NCI-H146 treated with DMSO at 0.1 percent for 48 hours (cell line): Measurements from ENCODE around the gene PIGS.
A peak's percentile ranks its signal among the peaks of the same experiment; 100 is the strongest.
"Not testable (repeated sequence)": the region's sequence is repeated elsewhere in the genome, so short reads cannot be mapped to it uniquely, and the experiment has no call there.

Source experiments
- DNase-seq: peaks from one replicate; lab custom pipeline; 2025; ENCODE audit not compliant: unreplicated experiment; lab: John Stamatoyannopoulos, UW

PIGS gene

GRCh38 chr17:28579526-28579925 is 8.2 kb upstream of the PIGS start:
- DNase-seq, result no peak

DNA sequence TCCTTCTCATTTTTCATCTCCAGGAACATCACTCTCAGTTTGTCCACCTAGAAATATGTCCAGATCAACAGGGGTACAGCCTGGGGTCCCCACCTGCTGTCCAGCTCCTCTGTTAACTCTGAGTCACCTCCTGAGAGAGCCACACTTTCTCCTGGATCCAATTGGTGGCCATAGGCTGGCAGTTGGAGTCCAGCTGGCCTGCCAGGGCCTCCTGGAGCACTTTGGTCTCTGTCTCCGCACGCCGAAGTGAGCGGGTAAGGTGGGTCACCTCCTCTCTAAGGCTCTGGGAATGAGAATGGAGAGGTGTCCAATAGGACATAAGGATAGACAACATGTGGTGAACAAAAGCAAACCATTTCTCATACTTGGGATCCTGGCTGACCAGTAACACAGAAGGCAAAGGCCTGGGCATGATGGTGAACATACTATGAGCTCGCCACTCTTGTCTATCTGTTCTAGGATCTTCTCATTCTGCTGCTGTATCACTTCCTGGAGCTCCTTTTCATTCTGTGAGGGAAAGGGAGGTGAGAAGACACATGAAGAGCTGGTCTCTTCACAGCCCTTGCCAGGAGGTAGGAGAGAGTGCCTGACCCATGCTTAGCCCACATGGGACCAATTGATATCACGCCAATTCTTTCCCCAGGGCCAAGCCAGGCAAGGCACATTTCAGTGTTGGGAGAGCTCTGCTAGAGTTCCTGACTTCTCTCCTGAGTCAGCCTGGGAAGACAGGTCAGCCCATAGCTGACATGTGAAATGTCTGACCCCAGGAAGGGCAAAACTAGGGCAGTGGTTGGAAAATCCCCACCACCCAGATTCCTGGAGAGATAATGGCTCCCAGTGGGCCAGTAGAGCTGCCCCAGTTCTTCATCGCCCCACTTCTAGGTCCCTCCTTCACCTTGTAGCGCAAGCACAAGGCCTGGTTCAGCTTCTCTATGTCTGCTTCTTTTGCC is 7.2 kb upstream of the PIGS start:
- no peak for DNase-seq

DNA sequence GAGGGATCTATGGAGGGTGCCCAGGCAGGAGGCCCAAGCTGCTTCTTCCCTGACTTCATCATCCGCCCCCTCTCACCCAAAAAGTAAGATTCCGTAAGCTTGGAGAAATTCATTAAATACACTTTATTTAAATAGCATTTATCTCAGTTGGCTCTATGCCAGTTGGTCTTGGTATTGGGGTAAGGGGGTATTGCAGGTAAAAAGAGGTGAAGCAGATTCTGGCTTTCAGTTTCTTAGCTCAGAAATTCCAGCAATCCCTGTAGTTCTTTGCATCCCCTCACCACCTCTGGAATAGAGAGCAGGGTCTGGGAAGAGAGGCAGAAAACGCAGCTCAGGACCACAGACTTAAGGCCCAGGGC is 6.1 kb upstream of the PIGS start:
- DNase-seq, result no peak

DNA sequence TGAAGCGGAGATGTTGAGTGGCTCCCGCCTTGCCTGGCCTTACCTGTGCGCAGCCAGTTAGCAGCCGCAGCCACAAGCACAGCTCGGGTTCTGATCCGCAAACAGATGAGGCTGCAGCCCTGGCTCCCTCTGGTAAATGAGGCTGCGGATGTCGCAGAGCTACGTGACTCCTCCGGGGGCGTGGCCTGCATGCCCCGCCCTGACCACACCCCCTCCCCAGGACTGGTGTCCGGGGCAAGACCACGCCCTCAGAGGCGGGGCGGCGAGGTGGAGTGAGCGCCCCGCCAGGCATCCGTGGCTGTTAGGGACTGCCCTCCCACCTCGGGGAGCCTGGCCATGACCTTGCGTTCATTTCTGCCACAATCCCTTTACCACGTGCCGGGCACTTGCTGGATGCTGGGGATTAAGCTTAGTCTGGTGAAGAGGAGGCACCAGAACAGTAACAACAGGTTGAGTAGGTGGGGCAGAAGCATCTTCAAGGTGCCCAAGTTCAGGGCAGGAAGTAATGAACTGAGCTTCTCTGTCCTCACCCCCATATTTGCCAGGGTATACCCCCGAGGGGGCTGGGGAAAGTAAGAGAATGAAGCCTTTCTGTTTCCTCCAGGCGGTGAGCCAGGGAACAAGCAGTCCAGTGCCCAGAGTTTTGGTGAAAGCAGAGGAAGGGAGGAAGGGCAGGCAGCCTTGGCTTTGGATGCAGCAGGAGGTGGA is 5.6 kb upstream of the PIGS start, which contains the start of gene ALDOC:
TSS of gene ALDOC (minus strand) at position 138 of the 708 bp plus-strand sequence. CDS start 1,363 bp downstream, outside the sequence.
- DNase-seq, result peak; percentile 86

DNA sequence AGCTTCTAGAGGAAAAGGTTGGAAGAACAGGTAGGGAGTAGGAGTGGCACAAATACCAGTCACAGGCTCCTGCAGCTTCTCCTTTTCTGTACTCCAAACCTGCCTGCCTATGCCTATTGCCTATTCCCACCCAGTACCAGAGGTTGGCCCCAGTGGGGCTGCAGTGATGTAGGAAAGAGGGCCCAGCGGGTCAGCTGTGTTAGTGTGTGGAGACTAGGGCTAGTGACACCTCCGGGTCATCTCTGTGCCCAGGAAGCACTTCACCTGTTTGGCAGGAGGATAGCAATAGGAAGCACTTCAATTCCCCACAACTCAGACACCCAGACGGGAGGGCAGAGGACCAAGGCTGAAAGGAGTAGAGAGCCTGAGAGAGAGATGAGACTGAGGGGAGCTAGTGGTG is 4.7 kb upstream of the PIGS start:
- not testable (repeated sequence) for DNase-seq

DNA sequence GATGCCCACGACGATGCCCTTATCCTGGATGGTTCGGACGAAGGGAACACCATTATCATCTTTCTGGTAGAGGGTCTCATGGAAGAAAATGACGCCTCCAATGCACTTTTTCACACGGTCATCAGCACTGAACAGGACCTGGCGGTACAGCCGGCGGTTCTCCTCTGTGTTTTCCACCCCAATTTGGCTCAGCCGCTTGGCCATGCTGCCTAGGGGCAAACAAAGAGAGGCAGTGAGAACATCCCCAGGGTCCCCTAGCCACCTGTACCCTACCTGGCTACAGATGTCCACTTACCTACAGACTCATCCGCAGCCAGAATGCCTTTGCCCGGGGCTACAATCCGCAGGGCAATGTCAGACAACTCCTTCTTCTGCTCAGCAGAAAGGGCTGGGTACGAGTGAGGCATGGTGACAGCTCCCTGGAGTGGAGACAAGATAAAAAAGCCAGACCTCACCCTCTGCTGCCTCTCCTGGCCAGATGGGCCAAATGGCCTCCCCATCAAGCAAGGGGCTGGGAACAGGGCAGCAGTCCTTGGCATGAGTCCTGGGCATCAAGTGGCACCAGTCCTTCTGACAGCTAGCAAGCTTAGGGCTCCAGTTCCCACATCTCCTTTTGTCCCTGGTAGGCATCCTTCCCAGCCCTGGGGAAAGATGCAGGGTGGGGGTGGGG is 3.9 kb upstream of the PIGS start:
- DNase-seq, result no peak

GRCh38 chr17:28574526-28574925 is 3.2 kb upstream of the PIGS start:
- DNase-seq, result no peak

GRCh38 chr17:28573966-28574480 is 2.7 kb upstream of the PIGS start:
- DNase-seq, result no peak

GRCh38 chr17:28573521-28573920 is 2.2 kb upstream of the PIGS start:
- no peak for DNase-seq

GRCh38 chr17:28573040-28573380 is 1.7 kb upstream of the PIGS start:
- no peak for DNase-seq

- DNase-seq, result no peak
These were observed 1.1 kb upstream of the PIGS start for GRCh38 chr17:28572259-28573039.

DNA sequence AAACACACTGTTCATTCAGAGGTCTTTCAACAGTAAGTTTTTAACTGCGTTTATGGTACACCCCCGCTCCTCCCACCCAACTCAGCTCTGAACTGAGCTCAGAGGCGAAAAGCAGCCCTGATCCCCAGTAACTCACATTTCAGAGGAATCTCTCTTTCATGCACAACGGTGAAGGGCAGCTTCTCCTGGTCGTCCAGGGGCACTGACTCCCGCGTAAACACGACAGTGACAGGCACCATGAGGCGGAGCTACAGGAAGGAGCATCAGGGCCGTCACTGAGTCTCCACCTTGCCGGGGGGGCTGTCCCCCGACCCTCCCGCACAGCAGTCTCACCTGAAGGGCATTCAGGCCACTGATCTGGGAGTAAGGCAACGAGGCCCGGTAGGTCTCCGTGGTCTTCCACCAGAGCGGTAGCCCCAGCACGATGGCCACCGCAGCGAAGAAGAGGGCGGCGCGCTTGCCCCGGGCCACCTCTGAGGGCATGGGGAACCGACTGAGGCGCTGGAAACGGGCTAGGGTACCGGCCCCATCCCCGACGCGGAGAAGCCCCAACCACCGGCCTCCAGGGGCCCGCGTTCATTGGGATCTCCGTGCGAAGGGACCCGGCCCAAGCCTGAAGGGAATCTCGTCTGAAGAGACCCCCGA is 486 bp downstream of the PIGS start:
- DNase-seq, result peak; percentile 43

DNA sequence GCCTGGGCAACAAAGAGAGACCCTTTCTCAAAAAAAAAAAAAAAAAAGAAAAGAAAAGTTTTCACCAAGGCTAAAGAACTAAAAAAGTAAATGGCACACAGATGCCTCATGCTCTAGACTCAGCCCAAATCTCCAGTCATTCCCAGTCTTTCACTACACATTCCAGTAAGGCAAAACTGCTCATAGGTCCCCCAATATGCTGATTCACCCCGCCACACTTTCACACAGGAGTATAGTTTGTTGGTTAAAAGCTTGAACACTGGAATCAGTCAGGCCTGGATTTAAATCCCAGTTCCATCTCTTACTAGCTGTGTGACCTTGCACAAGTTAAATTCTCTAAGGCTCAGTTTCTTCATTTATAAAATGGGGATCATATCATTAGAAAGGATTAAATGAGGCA is 1.9 kb downstream of the PIGS start:
- DNase-seq, result no peak

DNA sequence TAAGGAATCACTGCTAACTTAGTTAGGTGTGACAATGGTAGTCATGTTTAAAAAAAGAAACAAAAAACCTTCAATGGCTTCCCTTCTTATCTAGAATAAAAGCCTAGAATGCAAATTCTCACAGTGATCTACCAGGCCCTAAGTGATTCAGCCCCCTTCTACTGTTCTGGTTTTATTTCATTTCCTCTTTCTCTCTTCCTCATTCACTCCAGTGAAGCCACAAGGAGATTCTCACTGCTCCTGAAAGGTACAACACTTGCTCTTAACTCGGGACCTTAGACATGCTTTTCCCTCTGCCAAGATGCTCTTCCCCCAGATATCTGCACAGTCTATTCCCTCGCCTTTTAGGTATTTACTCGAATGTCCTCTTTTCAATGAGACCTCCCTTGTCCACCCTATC is 3.7 kb downstream of the PIGS start:
- no peak for DNase-seq

GRCh38 chr17:28563475-28563874 is 7.8 kb downstream of the PIGS start:
- DNase-seq, result no peak

GRCh38 chr17:28555022-28555421 is 16.3 kb downstream of the PIGS start:
- DNase-seq, result no peak

DNA sequence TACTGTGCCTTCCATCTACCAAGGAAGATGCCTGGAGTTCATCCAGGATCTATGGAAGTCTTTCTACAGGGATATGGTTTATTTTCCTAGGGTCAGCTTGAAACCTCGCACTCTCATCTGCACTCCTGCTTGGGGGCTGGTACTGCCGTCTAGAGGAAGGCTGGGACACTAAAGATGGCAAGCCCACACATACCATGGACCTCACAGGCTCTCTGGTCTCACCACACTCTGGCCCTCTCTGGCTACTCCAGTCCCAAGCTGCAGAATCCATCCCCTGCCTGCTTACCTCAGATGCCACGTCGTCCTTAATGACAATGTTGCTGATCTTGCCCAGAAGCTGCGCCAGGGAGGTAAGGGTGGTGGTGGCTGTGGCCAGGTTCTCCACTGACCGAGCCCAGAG is 16.8 kb downstream of the PIGS start:
- DNase-seq, result no peak

- DNase-seq, result no peak
These were observed 18.3 kb downstream of the PIGS start for GRCh38 chr17:28553000-28553505.

DNA sequence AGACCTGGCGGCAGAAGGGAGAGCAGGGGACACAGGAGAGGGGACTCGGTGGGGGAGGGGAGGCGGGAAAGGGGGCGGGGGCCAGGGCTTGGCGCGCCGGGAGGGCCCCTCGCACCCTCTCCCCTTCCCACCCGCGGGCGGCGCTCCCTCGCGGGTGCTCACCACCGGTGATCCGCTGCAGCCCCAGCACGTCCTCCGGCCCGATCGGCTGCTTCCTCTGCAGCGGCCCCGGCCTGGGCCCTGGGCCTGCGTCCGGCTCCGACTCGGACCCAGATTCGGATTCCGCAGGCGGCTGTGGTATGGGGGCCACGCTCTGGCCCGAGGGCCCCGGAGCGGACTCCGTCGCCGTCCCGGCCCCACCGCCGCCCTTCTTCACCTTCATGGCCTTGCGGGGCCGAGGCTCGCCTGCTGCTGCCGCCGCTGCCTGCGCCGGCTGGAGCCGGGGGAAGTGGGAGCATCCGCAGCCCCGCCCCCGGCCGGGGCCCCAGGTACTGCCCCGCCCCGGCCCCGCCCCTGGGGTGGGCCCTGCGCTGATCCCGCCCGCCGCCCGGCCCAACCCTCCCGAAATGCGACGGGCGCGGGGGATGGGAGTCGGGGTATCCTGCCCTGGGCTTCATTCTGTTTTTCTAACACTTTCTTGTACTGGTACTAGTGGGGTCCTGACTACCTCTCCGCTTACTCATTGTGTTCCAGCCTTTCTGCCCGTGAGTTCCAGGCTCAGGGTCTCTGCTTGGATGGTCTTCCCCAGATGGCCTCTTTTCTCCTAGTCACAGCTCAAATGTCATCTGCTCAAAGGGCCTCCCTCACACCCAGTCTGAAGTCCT is 18.9 kb downstream of the PIGS start, which contains the start of gene UNC119:
TSS of gene UNC119 (minus strand) at position 449 of the 824 bp plus-strand sequence. CDS start at position 382, 67 bp downstream.
- DNase-seq, result peak; percentile 36
